Measurements from ENCODE around the gene STK10.

DNA sequence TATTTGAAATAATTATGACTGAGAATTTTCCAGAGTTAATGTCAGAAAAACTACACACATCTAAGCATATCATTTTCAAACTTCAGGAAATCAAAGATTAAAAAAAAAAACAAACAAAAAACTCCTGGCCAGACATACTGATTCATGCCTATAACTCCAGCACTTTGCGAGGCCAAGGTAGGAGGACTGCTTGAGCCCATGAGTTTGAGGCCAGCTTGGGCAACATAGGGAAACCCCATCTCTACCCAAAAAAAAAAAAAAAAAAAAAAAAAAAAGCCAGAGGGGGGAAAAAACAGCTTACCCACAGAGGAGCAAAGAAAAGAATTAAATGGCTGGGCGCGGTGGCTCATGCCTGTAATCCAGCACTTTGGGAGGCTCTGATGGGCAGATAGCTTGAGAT, 28.3 kb upstream of the STK10 start:
- TF ChIP-seq, protein P1, sequence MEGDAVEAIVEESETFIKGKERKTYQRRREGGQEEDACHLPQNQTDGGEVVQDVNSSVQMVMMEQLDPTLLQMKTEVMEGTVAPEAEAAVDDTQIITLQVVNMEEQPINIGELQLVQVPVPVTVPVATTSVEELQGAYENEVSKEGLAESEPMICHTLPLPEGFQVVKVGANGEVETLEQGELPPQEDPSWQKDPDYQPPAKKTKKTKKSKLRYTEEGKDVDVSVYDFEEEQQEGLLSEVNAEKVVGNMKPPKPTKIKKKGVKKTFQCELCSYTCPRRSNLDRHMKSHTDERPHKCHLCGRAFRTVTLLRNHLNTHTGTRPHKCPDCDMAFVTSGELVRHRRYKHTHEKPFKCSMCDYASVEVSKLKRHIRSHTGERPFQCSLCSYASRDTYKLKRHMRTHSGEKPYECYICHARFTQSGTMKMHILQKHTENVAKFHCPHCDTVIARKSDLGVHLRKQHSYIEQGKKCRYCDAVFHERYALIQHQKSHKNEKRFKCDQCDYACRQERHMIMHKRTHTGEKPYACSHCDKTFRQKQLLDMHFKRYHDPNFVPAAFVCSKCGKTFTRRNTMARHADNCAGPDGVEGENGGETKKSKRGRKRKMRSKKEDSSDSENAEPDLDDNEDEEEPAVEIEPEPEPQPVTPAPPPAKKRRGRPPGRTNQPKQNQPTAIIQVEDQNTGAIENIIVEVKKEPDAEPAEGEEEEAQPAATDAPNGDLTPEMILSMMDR (optimal IDR thresholded peaks at IDR 0.05 in 1 of 3, IDR thresholded peaks at IDR 0.05 in 1 of 3, conservative IDR thresholded peaks at IDR 0.05 in 1 of 3; ENCODE audit: extremely low read depth in 1 of 3, insufficient read depth in 2 of 3, low read length in 3 of 3): no peak
- no peak for TF ChIP-seq EZH2 (IDR thresholded peaks at IDR 0.05; ENCODE audit: low read length)
